Activated CD4-positive, alpha-beta T cell treated with anti-CD3 and anti-CD28 coated beads for 4 hours (primary cell): ENCODE data around the gene SMARCD3.

Source experiments
- DNase-seq, 2 donors: peaks; one replicate each; pipeline ENCODE4 v3.0.0-alpha.2; 2020

Gene SMARCD3

GRCh38 chr7:151272405-151272804, 23.9 kb upstream of the SMARCD3 start:
- no peak for DNase-seq

GRCh38 chr7:151271699-151272355, 23.3 kb upstream of the SMARCD3 start:
- DNase-seq: no peak

- no peak for DNase-seq
These were observed 21.0 kb upstream of the SMARCD3 start for GRCh38 chr7:151269511-151269910.

- DNase-seq: no peak
These were observed 16.9 kb upstream of the SMARCD3 start for GRCh38 chr7:151265351-151265931.

- DNase-seq: no peak
These were observed 16.1 kb upstream of the SMARCD3 start for GRCh38 chr7:151264615-151265014.

GRCh38 chr7:151261529-151261928, 13.0 kb upstream of the SMARCD3 start:
- no peak for DNase-seq

GRCh38 chr7:151260883-151261282, 12.4 kb upstream of the SMARCD3 start:
- no peak for DNase-seq

- DNase-seq: no peak
These were observed 12.0 kb upstream of the SMARCD3 start for GRCh38 chr7:151260471-151260870.

- no peak for DNase-seq
These were observed 9.5 kb upstream of the SMARCD3 start for GRCh38 chr7:151257990-151258389.

GRCh38 chr7:151256410-151257045, 8.0 kb upstream of the SMARCD3 start:
- no peak for DNase-seq

GRCh38 chr7:151255390-151255789, 6.9 kb upstream of the SMARCD3 start:
- DNase-seq: no peak

GRCh38 chr7:151254851-151255250, 6.4 kb upstream of the SMARCD3 start:
- DNase-seq: no peak

GRCh38 chr7:151254316-151254715, 5.8 kb upstream of the SMARCD3 start:
- DNase-seq: no peak

GRCh38 chr7:151252961-151253711, 4.6 kb upstream of the SMARCD3 start:
- DNase-seq: no peak

- no peak for DNase-seq
These were observed 4.0 kb upstream of the SMARCD3 start for GRCh38 chr7:151252561-151252835.

GRCh38 chr7:151251689-151252560, 3.4 kb upstream of the SMARCD3 start:
- DNase-seq: no peak

GRCh38 chr7:151251328-151251688, 2.8 kb upstream of the SMARCD3 start:
- DNase-seq: no peak

- DNase-seq: no peak
These were observed 2.0 kb upstream of the SMARCD3 start for GRCh38 chr7:151250181-151251132.

- DNase-seq: no peak
These were observed 1.2 kb upstream of the SMARCD3 start for GRCh38 chr7:151249732-151250072.

- peak in 1 of 2 donors; percentile 21 for DNase-seq
These were observed 689 bp upstream of the SMARCD3 start for GRCh38 chr7:151249034-151249731.

- no peak for DNase-seq
These were observed 716 bp downstream of the SMARCD3 start for GRCh38 chr7:151247611-151248345.
